SK-N-MC (cell line): Measurements from ENCODE around the gene ZFX.

Experiments used
- EZH2 ChIP-seq: fragments of 200-600 bp; sonication (generic); IDR thresholded peaks from one replicate; pipeline ENCODE4 v1.6.1; 2017; ENCODE audit warnings: antibody characterized with exemption
- POLR2AphosphoS5 ChIP-seq: IDR thresholded peaks from 2 replicates; pipeline ENCODE4 v1.6.1; 2012; ENCODE audit warnings: mild to moderate bottlenecking, low read depth, low read length, borderline replicate concordance

- no peak for TF ChIP-seq POLR2AphosphoS5
- TF ChIP-seq EZH2, result no peak
Measured at GRCh38 chrX:24208496-24209240, 59.1 kb downstream of the ZFX start.
